H1 (cell line): Measurements from ENCODE around the gene BARHL1. TPM values are rescaled to one million over a fixed set of nuclear protein-coding genes. Genes with fewer than 3 reads are reported as not detected.

Experiments used
- CTBP2 ChIP-seq: IDR thresholded peaks from 2 replicates; pipeline ENCODE4 v1.7.0; 2011; ENCODE audit warnings: borderline replicate concordance, mild to moderate bottlenecking, moderate library complexity, mixed read lengths, low read length; ENCODE audit not compliant: insufficient read depth, insufficient read length
- EP300 ChIP-seq, 2 experiments: IDR thresholded peaks; 1 replicate in 1 of 2; 2 replicates in 1 of 2; pipeline ENCODE4 v1.6.1; 2011 to 2012; ENCODE audit warnings: low read depth in 2 of 2, low read length in 2 of 2, mild to moderate bottlenecking in 2 of 2, borderline replicate concordance in 1 of 2, inconsistent platforms in 1 of 2, moderate library complexity in 1 of 2
- GTF2F1 ChIP-seq: IDR thresholded peaks from 2 replicates; pipeline ENCODE4 v1.6.1; 2012; ENCODE audit warnings: low read depth, low read length, improper control_type of control experiment, borderline replicate concordance
- JUN ChIP-seq: IDR thresholded peaks from 2 replicates; pipeline ENCODE4 v1.6.1; 2011; ENCODE audit warnings: low read depth, mild to moderate bottlenecking, improper control_type of control experiment, low read length
- MAFK ChIP-seq: IDR thresholded peaks from 2 replicates; pipeline ENCODE4 v1.6.1; 2012; ENCODE audit warnings: low read depth, mild to moderate bottlenecking, improper control_type of control experiment, low read length
- TBP ChIP-seq: IDR thresholded peaks from 2 replicates; pipeline ENCODE4 v1.6.1; 2011; ENCODE audit warnings: low read depth, low read length, improper control_type of control experiment
- polyA plus RNA-seq, 7 experiments: library from polyadenylated mRNA; depleted of rRNA in 3 of 7; stranded (reverse) in 5 of 7; unstranded in 2 of 7; fragments of >200 nt in 5 of 7; fragments of 200-250 nt in 2 of 7; gene quantifications; 1 replicate in 5 of 7; 2 replicates in 1 of 7; 4 replicates in 1 of 7; pipeline versions ENCODE4 v1.2.1 to v1.2.3, GENCODE V29; 2011 to 2013; ENCODE audit warnings: missing spikeins in 2 of 7, mixed read lengths in 2 of 7
- total RNA-seq: library from RNA; stranded (reverse); fragmentation: NEBNext Ultra II Directional; extraction: Animal tissue kit (Norgen Biotek cat#: 25700); gene quantifications from 2 replicates; pipeline ENCODE4 v1.2.1, GENCODE V29; 2021

The BARHL1 gene
- total and polyA plus RNA-seq, 2 of the 8 experiments (the other 6 are each of a cell fraction or from before 2014, with no cell fraction given): not detected

- TF ChIP-seq MAFK (no peak), CTBP2 (no peak), EP300 (IDR thresholded peaks at IDR 0.05; ENCODE audit: borderline replicate concordance in 1 of 2, low read depth in 2 of 2, low read length in 2 of 2) (no peak), GTF2F1 (no peak), TBP (no peak), JUN (no peak)
These were observed 47.7 kb downstream of the BARHL1 start (continued) for GRCh38 chr9:132630116-132630515.
